HG03575 (cell line): ENCODE data around the gene GIPR.
"Not testable (repeated sequence)": the region's sequence is repeated elsewhere in the genome, so short reads cannot be mapped to it uniquely, and the experiment has no call there.

Source experiments
- ATAC-seq: cut with Tn5 transposase; IDR thresholded peaks from one replicate; pipeline ENCODE4 v1.9.1; 2021; ENCODE audit not compliant: unreplicated experiment, insufficient number of reproducible peaks, low FRiP score; ENCODE audit errors: extremely low read depth

GIPR gene

GRCh38 chr19:45717983-45718650 is 50.1 kb downstream of the GIPR start:
- no peak for ATAC-seq

- ATAC-seq = not testable (repeated sequence)
These were observed 52.0 kb downstream of the GIPR start for GRCh38 chr19:45720065-45720464.

GRCh38 chr19:45728683-45729082 is 60.7 kb downstream of the GIPR start:
- ATAC-seq = not testable (repeated sequence)

GRCh38 chr19:45729800-45730290 is 61.8 kb downstream of the GIPR start:
- ATAC-seq = no peak

GRCh38 chr19:45730368-45731288 is 62.6 kb downstream of the GIPR start, which contains the start of gene FBXO46:
FBXO46 (minus strand) TSS chr19:45730896; CDS start chr19:45713495, 17,401 bp downstream.
- no peak for ATAC-seq
